Neural progenitor cell (in vitro differentiated cells): ENCODE data around the gene RPS2. TPM values are rescaled to one million over a fixed set of nuclear protein-coding genes. Genes with fewer than 3 reads are reported as not detected.
"Not testable (repeated sequence)": the region's sequence is repeated elsewhere in the genome, so short reads cannot be mapped to it uniquely, and the experiment has no call there.

Experiments
- DNase-seq: peaks from one replicate; pipeline ENCODE4 v3.0.0-alpha.2; 2016; ENCODE audit warnings: low spot score
- H2AFZ ChIP-seq: fragments of 200-600 bp; sonication (generic); replicated peaks from 2 replicates; pipeline ENCODE4 v1.6.1; 2016; ENCODE audit warnings: antibody characterized with exemption
- H3F3A ChIP-seq: fragments of 200-600 bp; sonication (generic); 2 replicates; pipeline ENCODE4 v1.6.1; 2016; ENCODE audit warnings: antibody characterized with exemption, low read depth
- H3K27ac ChIP-seq: fragments of 200-600 bp; sonication (generic); 2 replicates; pipeline ENCODE4 v1.5.1; 2016; ENCODE audit warnings: mild to moderate bottlenecking
- H3K27me3 ChIP-seq: fragments of 200-600 bp; sonication (generic); 2 replicates; pipeline ENCODE4 v1.6.1; 2016; ENCODE audit warnings: mild to moderate bottlenecking, moderate library complexity
- H3K36me3 ChIP-seq: fragments of 200-600 bp; sonication (generic); 2 replicates; pipeline ENCODE4 v1.5.1; 2016
- H3K4me1 ChIP-seq: fragments of 200-600 bp; sonication (generic); 2 replicates; pipeline ENCODE4 v1.6.1; 2016; ENCODE audit warnings: mixed run types
- H3K4me2 ChIP-seq: fragments of 200-600 bp; sonication (generic); 2 replicates; pipeline ENCODE4 v1.6.1; 2016
- H3K4me3 ChIP-seq: fragments of 200-600 bp; sonication (generic); 2 replicates; pipeline ENCODE4 v1.5.1; 2016
- H3K79me2 ChIP-seq: fragments of 200-600 bp; sonication (generic); 2 replicates; pipeline ENCODE4 v1.6.1; 2016; ENCODE audit warnings: low read depth
- H3K9ac ChIP-seq: fragments of 200-600 bp; sonication (generic); 2 replicates; pipeline ENCODE4 v1.6.1; 2016
- H3K9me3 ChIP-seq: fragments of 200-600 bp; sonication (generic); 2 replicates; pipeline ENCODE4 v1.5.1; 2016; ENCODE audit warnings: low read depth
- H4K20me1 ChIP-seq: fragments of 200-600 bp; sonication (generic); 2 replicates; pipeline ENCODE4 v1.6.1; 2016; ENCODE audit warnings: low read depth
- H3K27ac Mint-ChIP-seq: 3 replicates; pipeline ENCODE4 v1.8.0; 2021; ENCODE audit warnings: mixed read lengths
- H3K27me3 Mint-ChIP-seq: 2 replicates; pipeline ENCODE4 v1.8.0; 2022; ENCODE audit warnings: low read depth, mild to moderate bottlenecking, inconsistent platforms, moderate library complexity, mixed read lengths; ENCODE audit not compliant: insufficient read depth
- H3K36me3 Mint-ChIP-seq: 3 replicates; pipeline ENCODE4 v1.8.0; 2021; ENCODE audit warnings: mixed read lengths
- H3K4me1 Mint-ChIP-seq: 3 replicates; pipeline ENCODE4 v1.8.0; 2021; ENCODE audit warnings: mixed read lengths
- H3K4me3 Mint-ChIP-seq: 3 replicates; pipeline ENCODE4 v1.8.0; 2021; ENCODE audit warnings: mild to moderate bottlenecking, moderate library complexity, mixed read lengths
- H3K9me3 Mint-ChIP-seq: 3 replicates; pipeline ENCODE4 v1.8.0; 2020; ENCODE audit warnings: mixed read lengths
- EZH2 ChIP-seq: fragments of 200-600 bp; sonication (generic); IDR thresholded peaks from 2 replicates; pipeline ENCODE4 v1.6.1; 2017; ENCODE audit warnings: antibody characterized with exemption, mild to moderate bottlenecking, moderate library complexity
- EZH2phosphoT487 ChIP-seq: fragments of 200-600 bp; sonication (generic); IDR thresholded peaks from 2 replicates; pipeline ENCODE4 v1.6.1; 2017; ENCODE audit warnings: antibody characterized with exemption
- total RNA-seq: library from RNA; depleted of rRNA; stranded (reverse); fragments of >200 nt; gene quantifications from 2 replicates; pipeline ENCODE4 v1.2.3, GENCODE V29; 2015; ENCODE audit warnings: low replicate concordance
- TF ChIP-seq, protein P1 (sequence below): fragments of 200-600 bp; sonication (generic); IDR thresholded peaks from 2 replicates; pipeline ENCODE4 v1.5.1; 2017; ENCODE audit warnings: antibody characterized with exemption, mild to moderate bottlenecking

RPS2 gene
- total RNA-seq, 1 donor from 2014 or later, result 3,079 TPM

DNA sequence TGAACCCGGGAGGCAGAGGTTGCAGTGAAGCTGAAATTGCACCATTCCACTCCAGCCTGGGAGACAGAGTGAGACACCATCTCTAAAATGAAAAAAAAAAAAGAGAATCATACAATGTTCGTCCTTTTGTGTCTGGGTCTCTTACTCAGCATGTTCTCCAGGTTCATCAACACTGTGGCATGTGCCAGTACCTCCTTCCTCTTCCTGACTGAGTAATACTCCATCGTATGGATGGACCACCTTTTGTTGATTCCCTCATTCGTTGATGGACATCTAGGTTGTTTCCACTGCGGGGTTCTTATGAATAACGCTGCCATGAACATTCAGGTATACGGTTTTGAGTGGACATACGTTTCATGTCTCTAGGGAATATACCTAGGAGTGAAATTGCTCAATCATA lies 42.3 kb downstream of the RPS2 start:
- peaks cover 40% of the 10 kb centered on the region for H3K27me3 Mint-ChIP-seq
- H3K27me3 ChIP-seq, result peaks cover 77% of the 10 kb centered on the region

DNA sequence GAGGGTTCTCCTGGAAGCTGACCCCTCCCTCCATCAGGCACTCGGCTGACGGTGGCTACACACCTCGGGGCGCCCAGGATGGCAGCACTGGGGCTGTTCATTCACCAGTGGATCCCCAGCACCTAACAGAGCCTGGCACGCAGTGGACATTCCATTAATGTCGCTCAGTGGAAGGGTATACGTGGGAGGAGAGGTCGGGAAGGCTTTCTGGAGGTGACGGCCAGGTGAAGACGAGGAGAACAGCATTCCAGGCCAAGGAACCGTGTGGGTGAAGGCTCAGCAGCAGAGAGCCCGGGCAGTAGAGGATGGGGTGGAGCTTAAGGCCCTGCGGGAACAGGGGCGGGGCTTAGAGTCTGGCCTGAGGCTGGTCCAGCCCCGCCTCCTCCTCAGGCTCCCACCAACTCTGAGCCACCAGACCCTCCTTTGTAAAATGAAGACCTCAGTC lies 43.9 kb downstream of the RPS2 start:
- H3K79me2 ChIP-seq, result no peaks in the 10 kb centered on the region
- H3K4me1 ChIP-seq, result peaks cover 37% of the 10 kb centered on the region
- no peak overlapping the region for H3K27ac ChIP-seq
- peaks cover 92% of the 10 kb centered on the region for H3K27me3 ChIP-seq
- no peak overlapping the region for H2AFZ ChIP-seq
- H4K20me1 ChIP-seq, result peaks cover 25% of the 10 kb centered on the region
- peak overlapping the region; percentile 67 for H3K4me2 ChIP-seq
- H3K9ac ChIP-seq, result no peak overlapping the region
- peaks cover 31% of the 10 kb centered on the region for H3F3A ChIP-seq
- Mint-ChIP-seq H3K4me3 (peak overlapping the region; percentile 9), H3K27ac (no peak overlapping the region), H3K4me1 (peaks cover 20% of the 10 kb centered on the region), H3K36me3 (no peaks in the 10 kb centered on the region), H3K9me3 (no peaks in the 10 kb centered on the region), H3K27me3 (peaks cover 52% of the 10 kb centered on the region)
- no peaks in the 10 kb centered on the region for H3K9me3 ChIP-seq
- H3K36me3 ChIP-seq, result no peaks in the 10 kb centered on the region
- H3K4me3 ChIP-seq, result no peak overlapping the region
- DNase-seq, result peak; percentile 93
- TF ChIP-seq EZH2phosphoT487, result no peak

More for the DNA sequence above, 42.3 kb downstream of the RPS2 start:
- Histone ChIP-seq H3K9me3 (no peaks in the 10 kb centered on the region), H3K4me2 (no peak overlapping the region), H3K27ac (no peak overlapping the region), H3K4me3 (no peak overlapping the region), H3F3A (peaks cover 19% of the 10 kb centered on the region), H4K20me1 (peaks cover 18% of the 10 kb centered on the region), H3K9ac (no peak overlapping the region), H2AFZ (no peak overlapping the region), H3K79me2 (no peaks in the 10 kb centered on the region), H3K4me1 (peaks cover 23% of the 10 kb centered on the region), H3K36me3 (no peaks in the 10 kb centered on the region)
- Mint-ChIP-seq H3K27ac (no peak overlapping the region), H3K4me3 (no peak overlapping the region), H3K4me1 (peaks cover 15% of the 10 kb centered on the region), H3K9me3 (no peaks in the 10 kb centered on the region), H3K36me3 (no peaks in the 10 kb centered on the region)
- DNase-seq, result no peak
- TF ChIP-seq, protein P1, sequence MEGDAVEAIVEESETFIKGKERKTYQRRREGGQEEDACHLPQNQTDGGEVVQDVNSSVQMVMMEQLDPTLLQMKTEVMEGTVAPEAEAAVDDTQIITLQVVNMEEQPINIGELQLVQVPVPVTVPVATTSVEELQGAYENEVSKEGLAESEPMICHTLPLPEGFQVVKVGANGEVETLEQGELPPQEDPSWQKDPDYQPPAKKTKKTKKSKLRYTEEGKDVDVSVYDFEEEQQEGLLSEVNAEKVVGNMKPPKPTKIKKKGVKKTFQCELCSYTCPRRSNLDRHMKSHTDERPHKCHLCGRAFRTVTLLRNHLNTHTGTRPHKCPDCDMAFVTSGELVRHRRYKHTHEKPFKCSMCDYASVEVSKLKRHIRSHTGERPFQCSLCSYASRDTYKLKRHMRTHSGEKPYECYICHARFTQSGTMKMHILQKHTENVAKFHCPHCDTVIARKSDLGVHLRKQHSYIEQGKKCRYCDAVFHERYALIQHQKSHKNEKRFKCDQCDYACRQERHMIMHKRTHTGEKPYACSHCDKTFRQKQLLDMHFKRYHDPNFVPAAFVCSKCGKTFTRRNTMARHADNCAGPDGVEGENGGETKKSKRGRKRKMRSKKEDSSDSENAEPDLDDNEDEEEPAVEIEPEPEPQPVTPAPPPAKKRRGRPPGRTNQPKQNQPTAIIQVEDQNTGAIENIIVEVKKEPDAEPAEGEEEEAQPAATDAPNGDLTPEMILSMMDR, result no peak

DNA sequence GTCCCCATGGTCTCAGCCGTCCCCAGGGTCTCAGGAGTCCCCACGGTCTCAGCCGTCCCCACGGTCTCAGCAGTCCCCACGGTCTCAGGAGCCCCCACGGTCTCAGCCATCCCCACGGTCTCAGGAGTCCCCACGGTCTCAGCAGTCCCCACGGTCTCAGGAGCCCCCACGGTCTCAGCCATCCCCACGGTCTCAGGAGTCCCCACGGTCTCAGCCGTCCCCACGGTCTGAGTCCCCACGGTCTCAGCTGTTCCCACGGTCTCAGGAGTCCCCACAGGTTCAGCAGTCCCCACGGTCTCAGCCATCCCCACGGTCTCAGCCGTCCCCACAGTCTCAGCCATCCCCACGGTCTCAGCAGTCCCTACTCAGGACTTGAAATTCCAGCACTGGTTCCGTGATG lies 44.5 kb downstream of the RPS2 start:
- not testable (repeated sequence) for H3K9me3 Mint-ChIP-seq, H3K9me3 ChIP-seq, H3K36me3 Mint-ChIP-seq, H2AFZ ChIP-seq, H3K79me2 ChIP-seq, H3K4me3 Mint-ChIP-seq, H3K4me2 ChIP-seq, H3K4me3 ChIP-seq, H3K27ac Mint-ChIP-seq, H3K9ac ChIP-seq, H3K36me3 ChIP-seq, H3K27ac ChIP-seq
- DNase-seq, result peak; percentile 1
- Histone ChIP-seq H3K4me1 (peaks cover 37% of the 10 kb centered on the region), H3K27me3 (peaks cover 97% of the 10 kb centered on the region), H3F3A (peaks cover 31% of the 10 kb centered on the region), H4K20me1 (peaks cover 25% of the 10 kb centered on the region)
- peaks cover 20% of the 10 kb centered on the region for H3K4me1 Mint-ChIP-seq
- H3K27me3 Mint-ChIP-seq, result peaks cover 58% of the 10 kb centered on the region

DNA sequence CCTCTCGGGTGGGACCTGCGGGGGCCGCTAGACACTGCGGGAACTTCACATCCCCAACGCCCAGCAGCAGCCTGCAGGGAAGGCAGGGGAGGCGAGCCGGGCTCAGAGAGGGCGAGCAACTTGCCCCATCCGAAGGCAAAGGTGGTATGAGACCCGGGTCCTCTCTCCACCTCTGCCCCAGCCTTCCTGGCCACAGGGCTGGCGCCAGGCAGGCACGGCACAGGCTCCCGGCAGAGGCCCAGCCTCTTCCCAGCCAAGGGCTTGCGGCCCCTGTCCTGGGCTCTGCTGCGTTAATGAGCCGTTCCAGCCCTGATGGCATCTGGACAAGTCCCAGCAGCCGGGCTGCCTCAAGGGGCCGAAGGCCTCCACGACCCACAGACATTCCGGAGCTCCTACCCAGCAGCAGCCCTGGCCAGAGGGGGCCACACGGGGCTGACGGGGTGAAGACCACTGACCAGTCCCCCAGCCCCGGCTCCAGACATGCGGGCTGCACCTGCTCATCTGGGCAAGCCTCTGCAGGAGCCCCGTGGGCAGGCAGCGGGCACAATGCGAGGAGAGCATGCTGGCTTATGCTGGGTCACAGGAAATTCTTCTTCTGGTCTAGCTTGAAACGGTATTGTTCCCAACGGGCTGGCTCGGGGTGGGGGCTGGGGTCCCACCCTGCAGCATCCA lies 45.2 kb downstream of the RPS2 start:
- Mint-ChIP-seq H3K4me3 (no peak overlapping the region), H3K27me3 (peaks cover 59% of the 10 kb centered on the region), H3K27ac (no peak overlapping the region), H3K4me1 (peaks cover 20% of the 10 kb centered on the region), H3K36me3 (no peaks in the 10 kb centered on the region), H3K9me3 (no peaks in the 10 kb centered on the region)
- no peaks in the 10 kb centered on the region for H3K9me3 ChIP-seq
- H3K9ac ChIP-seq, result no peak overlapping the region
- peaks cover 43% of the 10 kb centered on the region for H3K4me1 ChIP-seq
- peak overlapping the region; percentile 83 for H3K4me2 ChIP-seq
- H3K27me3 ChIP-seq, result peaks cover 90% of the 10 kb centered on the region
- no peaks in the 10 kb centered on the region for H3K36me3 ChIP-seq
- peaks cover 31% of the 10 kb centered on the region for H3F3A ChIP-seq
- no peaks in the 10 kb centered on the region for H3K79me2 ChIP-seq
- no peak overlapping the region for H3K27ac ChIP-seq
- peaks cover 25% of the 10 kb centered on the region for H4K20me1 ChIP-seq
- no peak overlapping the region for H3K4me3 ChIP-seq
- DNase-seq, result peak; percentile 51
- H2AFZ ChIP-seq, result no peak overlapping the region
- TF ChIP-seq EZH2, result peak; percentile 11
- TF ChIP-seq, protein P1, result no peak
- TF ChIP-seq EZH2phosphoT487, result no peak
